ENCODE measurements around the gene GTF3C5. TPM values are rescaled to one million over a fixed set of nuclear protein-coding genes. Genes with fewer than 3 reads are reported as not detected.
"Not testable (repeated sequence)": the region's sequence is repeated elsewhere in the genome, so short reads cannot be mapped to it uniquely, and the experiment has no call there.

GTF3C5 gene
- total RNA-seq = 31.0 TPM

- peak; percentile 93 for FAIRE-seq
- peak; percentile 97 to 99 for DNase-seq (ENCODE audit: low spot score in 2 of 2)
Observed at GRCh38 chr9:133030317-133031129, at the start of gene GTF3C5. Gene GTF3C5, plus strand, starts transcription at chr9:133030997. Its CDS starts 15 bp downstream, at chr9:133031012.

DNA sequence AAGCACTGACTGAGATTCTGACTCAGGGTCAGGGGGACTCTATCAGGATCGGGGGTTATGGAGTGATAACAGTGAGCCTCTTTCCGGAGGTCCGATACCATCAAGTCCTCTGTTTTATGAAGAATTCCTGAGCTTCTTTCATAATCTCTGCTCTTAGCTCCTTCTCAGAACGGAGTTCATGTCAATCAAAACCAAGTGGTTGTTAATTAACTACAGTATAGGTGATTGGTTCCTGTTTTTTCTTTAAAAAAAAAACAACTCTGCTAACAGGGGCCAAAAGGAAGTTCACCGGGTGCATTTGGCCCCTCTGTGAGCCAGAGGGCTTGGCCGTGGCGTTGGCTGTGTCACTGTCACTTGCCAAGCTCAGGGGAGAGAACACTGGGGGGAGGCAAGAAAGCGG is 48.3 kb upstream of the GTF3C5 start:
- DNase-seq (ENCODE audit: low spot score in 2 of 2) = no peak
- no peak for FAIRE-seq

DNA sequence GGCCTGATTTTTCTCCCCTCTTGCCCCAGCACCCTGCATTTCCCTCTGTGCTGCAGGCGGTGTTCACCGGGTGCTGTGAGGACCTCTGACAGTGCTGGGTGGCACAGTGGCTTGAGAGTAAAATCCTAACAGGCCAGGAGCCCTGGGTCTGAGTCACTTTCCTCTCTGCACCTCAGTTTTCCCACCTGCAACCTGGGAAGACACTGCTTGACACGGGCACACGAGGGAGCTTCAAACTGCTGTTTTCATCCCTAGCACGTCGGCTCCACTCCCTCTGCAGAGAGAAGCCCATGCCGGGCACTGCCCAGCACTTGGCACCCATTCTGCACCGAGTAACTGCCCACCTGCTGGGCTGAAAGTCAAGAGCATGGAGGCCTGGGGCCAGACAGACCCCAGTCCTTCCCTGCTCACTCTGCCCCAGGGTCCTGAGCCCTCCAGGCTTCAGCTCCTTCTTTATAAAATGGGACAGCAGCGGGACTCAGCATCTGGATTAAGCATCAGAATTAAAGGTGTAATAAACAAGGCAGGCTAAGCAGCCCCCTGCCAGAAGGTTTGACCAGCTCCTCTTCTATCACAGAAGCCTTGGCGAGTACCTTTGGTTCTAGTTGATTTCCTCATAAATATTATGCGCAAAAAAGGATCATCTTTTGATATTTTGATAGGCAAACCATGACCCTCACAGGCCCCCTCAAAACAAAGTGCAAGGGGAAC is 47.2 kb upstream of the GTF3C5 start:
- no peak for DNase-seq (ENCODE audit: low spot score in 2 of 2)
- FAIRE-seq = no peak

DNA sequence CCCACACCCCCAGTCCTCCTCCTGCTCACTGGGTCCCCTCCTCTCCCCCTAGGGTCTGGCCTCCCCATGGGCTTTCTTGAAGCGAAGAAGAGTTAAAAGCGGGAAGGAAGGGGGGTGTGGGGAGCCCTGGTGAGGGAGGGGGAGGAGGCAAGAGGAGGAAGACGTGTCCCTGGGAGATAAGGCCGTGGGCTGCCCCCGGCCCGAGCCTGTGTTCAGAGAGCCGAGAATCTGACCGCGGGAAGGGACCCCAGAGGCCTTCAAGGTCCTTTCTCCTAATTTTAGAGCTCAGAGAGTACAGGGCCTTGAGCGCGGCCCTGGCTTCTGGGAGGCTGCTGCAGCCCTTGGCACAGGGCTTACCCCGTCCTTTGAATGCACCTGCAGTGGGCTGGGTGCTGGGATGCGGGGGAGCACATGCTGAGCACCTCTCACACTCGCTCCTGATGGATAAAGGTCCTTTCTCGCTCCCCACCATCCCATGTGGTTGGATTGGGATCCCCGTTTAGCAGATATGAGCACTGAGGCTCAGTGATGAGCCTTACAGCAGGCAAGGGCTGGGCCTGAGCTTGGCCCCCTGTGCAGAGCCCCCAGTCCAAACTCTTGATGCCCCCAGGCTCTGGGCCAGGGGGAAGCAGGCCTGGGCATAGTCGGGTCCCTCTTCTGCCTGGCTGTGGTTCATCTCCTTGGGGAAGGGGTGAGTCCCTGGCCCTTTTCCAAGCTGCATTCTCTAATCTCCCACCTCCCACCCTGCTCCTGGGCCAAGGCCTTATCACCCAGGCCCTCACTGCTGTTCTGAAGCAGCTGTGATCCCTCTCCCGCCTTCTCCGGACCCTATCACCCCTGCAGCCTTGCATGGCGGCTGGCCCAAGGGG is 46.4 kb upstream of the GTF3C5 start:
- FAIRE-seq (no peak), DNase-seq (ENCODE audit: low spot score in 2 of 2) (no peak)

GRCh38 chr9:132985071-132985350 is 45.8 kb upstream of the GTF3C5 start:
- FAIRE-seq = no peak
- no peak for DNase-seq (ENCODE audit: low spot score in 2 of 2)

DNA sequence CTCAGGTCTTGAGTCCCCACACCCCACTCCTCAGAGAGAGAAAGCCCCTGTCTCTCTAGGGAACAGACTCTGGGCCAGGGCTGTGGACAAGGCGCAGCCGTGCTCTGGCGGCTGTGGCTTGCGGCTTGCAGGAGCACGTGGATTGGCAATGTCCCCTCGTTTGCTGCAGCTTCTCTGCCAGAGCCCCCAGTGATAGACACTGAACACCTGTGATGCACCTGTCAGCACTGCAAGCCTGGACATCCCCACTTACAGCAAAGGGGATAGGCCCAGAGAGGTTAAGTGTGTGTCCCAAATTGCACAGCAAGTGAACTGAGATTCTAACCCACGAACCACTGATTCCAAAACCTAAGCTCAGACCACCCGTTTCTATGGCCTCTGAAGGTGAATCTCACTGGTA is 45.3 kb upstream of the GTF3C5 start:
- FAIRE-seq = no peak
- no peak for DNase-seq (ENCODE audit: low spot score in 2 of 2)

DNA sequence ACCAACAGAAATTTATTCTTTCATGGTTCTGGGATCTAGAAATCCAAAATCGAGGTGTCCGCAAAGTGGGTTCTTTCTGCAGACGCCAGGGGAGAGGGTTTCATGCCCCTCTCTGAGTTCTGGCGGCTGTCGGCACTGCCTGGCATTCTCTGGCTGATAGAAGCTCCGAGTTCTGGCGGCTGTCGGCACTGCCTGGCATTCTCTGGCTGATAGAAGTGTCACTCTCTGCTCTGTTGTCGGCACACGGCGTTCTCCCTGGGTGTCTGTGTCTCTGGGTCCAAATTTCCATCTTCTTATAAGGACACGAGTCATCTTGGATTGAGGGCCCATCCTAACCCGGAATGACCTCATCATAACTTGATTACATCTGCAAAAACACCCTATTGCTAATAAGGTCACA is 44.7 kb upstream of the GTF3C5 start:
- DNase-seq (ENCODE audit: low spot score in 2 of 2) (no peak), FAIRE-seq (no peak)

DNA sequence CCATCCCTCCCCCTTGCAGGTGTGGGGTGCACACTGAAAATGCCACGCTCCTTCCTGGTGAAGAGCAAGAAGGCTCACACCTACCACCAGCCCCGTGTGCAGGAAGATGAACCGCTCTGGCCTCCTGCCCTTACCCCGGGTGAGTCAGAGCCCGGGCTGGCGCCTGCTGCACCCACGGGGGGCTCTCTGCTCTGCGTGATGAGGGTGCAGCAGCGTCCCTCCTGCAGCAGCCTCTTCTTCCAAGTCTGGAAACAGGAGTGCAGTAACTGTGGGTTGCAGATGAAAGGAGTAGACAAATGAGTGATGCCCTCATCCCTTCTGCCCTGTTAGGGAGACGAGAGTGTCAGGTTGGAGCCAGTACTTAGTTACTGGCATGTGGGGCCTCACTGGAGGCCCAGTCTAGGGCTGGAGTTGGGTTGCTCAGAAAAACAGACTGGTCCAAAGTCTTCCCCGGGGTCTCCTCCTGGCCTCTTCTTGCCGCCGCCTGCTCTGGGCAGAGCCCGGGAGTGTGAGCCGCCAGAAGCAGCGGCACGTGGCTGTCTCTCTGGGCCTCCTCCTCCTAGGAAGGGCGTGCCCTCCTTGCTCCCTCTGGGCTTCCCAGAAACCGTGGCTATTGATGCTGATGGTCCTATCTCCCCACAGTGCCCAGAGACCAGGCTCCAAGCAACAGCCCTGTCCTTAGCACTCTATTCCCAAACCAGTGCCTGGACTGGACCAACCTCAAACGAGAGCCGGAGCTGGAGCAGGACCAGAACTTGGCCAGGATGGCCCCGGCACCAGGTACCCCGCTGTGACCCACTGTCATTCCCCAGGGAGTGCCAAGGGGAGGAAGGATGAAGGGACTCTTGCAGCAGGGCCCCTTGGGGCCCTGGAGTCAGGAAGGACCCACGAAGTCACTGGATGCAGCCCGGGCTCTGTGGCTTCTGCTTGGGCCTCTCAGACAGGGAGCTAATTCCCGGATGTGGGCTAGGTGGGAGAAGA is 43.9 kb upstream of the GTF3C5 start:
- DNase-seq (ENCODE audit: low spot score in 2 of 2) (no peak), FAIRE-seq (no peak)

- no peak for DNase-seq (ENCODE audit: low spot score in 2 of 2)
Observed at GRCh38 chr9:132988244-132989013, 42.4 kb upstream of the GTF3C5 start.

GRCh38 chr9:132989014-132989310 is 41.8 kb upstream of the GTF3C5 start:
- FAIRE-seq = no peak

More at GRCh38 chr9:132988244-132989013, 42.4 kb upstream of the GTF3C5 start:
- FAIRE-seq = no peak

DNA sequence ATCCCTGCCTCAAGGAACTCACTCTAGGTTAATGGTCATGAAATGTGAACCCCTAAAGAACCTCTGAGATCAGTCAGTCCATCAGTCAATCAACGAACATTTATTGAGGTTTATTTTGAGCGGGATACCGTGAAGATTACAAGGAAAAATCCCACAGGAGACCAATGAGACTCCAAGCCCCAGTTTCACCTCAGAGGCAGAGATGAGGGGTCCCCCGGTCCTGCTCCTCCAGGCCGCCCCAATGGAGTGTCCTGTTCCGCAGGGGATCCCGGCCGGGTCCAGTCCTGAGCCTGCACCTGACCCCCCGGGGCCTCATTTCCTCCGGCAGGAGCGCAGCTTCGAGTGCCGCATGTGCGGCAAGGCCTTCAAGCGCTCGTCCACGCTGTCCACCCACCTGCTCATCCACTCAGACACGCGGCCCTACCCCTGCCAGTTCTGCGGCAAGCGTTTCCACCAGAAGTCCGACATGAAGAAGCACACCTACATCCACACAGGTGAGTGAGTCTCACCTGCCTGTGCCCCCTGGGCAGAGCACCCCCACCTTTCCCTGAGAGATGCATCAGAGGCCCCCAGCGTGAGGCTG is 41.3 kb upstream of the GTF3C5 start:
- FAIRE-seq (no peak), DNase-seq (ENCODE audit: low spot score in 2 of 2) (no peak)

More at GRCh38 chr9:132989014-132989310, 41.8 kb upstream of the GTF3C5 start:
- DNase-seq (ENCODE audit: low spot score in 2 of 2) = no peak

GRCh38 chr9:132989998-132990557 is 40.7 kb upstream of the GTF3C5 start:
- not testable (repeated sequence) for FAIRE-seq; DNase-seq (ENCODE audit: low spot score in 2 of 2)

GRCh38 chr9:132990781-132991180 is 40.0 kb upstream of the GTF3C5 start:
- DNase-seq (ENCODE audit: low spot score in 2 of 2) = no peak
- no peak for FAIRE-seq

DNA sequence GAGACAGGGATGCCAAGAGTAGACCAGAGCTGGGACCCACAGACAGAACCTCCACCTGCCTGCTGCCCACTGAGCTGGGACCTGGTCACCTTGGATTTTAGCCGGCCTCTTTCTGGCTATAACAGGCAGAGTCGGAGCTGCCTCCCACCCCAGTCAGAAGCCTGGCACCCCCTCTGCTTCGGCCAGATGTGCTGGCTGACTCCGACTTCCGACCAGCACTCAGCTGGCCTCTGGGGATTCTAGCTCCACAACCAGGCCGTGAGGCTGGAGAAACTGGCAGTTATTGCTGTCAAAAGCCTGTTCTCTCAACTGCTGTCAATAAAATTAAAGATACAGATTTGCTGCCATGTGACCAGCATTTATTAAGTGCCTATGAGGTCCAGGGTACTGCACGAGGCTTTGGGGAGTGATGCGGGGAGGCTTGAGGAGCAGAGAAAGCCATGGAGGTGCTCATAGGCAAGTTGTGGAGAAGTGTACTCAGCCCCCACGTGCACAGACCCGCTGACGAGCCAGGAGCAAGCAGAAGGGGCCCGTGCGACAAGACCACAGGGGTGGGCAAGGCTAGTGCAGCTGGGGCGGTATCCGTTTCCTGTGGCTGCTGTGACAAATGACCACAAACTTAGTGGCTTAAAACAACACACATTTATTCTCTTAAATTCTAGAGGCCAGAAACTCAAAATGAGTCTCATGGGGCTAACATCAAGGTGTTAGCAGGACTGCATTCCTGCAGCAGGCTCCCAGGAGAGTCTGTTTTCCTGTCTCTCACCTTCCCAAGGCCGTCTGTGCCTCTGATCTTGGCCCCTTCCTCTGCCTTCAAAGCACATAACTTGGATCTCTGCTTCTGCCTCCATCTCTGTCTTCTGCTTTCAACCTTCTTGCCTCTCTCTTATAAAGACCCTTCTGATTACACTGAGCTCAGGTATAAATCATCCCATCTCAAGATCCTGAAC is 39.2 kb upstream of the GTF3C5 start:
- DNase-seq (ENCODE audit: low spot score in 2 of 2) (no peak), FAIRE-seq (no peak)

DNA sequence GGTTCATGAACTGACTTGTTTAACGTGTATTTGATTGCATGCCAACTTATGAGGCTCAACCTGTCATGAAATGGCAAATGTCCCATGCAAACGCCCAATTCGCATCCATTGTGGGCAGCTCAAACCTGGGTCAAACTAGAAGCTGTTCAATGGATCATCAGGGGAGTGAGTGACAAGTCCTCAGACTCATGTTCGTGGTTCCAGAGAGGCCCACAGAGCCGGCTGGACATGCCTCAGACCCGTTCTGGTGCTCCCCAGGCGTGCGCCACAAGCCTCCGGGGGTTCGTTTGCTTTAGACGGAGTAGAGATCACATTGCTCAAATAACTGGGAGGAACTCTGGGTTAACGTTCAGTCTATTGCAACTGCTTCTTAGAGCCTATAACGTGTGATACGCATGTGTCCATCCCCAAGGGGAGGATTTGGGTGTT is 37.3 kb upstream of the GTF3C5 start:
- no peak for DNase-seq (ENCODE audit: low spot score in 2 of 2)
- FAIRE-seq = no peak

DNA sequence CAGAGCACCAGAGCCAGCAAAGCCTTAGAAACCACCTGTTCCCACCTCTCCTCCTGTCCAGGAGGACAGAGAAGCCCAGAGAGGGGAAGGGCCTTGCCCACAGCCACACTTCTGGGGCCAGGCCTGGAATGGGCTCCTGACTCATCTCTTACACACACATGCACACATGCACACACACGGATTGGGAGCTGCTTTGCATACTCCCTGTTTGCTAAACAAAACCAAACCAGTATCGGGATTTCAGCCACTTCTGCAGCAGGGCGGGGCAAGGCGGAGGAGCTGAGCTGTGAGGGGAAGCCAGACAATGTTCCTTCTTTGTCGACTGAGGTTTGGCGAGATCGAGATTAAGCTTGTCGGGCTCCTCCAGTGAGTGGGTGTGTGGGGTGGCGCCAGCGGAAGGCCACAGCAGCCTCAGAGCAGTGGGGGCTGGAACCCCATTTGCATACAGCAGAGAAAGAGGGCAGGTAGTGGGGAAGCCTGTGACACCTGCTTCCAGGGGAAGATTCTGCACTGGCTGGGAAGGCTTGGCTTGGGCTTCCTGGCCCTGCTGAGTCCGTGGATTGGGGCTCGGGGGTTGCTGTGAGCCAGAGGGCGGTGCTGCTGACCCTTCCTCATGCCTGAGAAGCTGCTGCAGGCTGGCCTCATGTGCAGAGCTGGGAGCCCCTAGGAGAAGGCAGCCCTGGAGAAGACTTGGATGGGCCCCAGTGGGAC is 36.2 kb upstream of the GTF3C5 start:
- no peak for DNase-seq (ENCODE audit: low spot score in 2 of 2)

DNA sequence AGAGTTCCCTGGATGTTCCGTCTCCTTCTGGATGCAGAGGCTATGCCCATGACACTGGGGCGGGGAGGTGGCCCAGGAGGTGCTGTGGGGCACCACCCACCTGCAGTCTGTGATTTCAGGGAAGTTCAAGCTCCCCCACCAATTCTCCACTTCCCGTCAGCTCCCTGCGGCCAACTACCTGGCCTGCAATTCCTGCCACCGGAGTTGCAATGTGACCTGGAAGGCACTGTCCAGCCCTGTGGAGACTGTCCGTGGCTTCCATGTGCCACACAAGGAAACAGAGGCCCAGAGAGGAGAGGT is 35.7 kb upstream of the GTF3C5 start:
- no peak for FAIRE-seq
- no peak for DNase-seq (ENCODE audit: low spot score in 2 of 2)

More for the DNA sequence above, 36.2 kb upstream of the GTF3C5 start:
- FAIRE-seq = no peak
